OCI-M2 (cell line): ENCODE results near the gene CRLF3.
"Not testable (repeated sequence)": the region's sequence is repeated elsewhere in the genome, so short reads cannot be mapped to it uniquely, and the experiment has no call there.

Experiments
- DNase-seq: peaks from one replicate; lab custom pipeline; 2025; ENCODE audit not compliant: unreplicated experiment; lab: John Stamatoyannopoulos, UW

The CRLF3 gene

GRCh38 chr17:30814860-30815259, 9.6 kb downstream of the CRLF3 start:
- DNase-seq: not testable (repeated sequence)

GRCh38 chr17:30814236-30814635, 10.3 kb downstream of the CRLF3 start:
- DNase-seq: not testable (repeated sequence)

GRCh38 chr17:30812218-30813177, 12.0 kb downstream of the CRLF3 start:
- no peak for DNase-seq

- DNase-seq: no peak
Observed at GRCh38 chr17:30809867-30810266, 14.6 kb downstream of the CRLF3 start.

DNA sequence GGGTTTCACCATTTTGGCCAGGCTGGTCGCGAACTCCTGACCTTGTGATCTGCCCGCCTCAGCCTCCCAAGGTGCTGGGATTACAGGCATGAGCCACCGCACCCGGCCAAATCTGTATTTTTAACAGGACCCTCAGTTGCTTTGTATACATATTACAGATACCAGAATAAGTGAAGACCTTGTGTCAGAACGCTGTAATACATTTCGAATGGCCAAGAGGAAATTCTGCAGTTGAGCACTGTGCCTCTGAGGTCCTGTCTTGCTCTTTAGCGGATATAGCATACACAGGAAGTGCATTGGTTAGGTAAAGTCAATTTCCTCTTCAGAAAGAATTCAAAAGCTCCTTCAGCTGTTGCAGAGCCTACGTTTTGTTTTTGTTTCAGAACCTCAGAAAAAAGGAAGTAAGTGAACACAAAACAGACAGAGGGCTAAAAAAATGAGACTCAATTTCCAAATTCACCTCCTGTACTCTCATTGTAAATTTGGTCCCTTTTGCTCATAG, 15.7 kb downstream of the CRLF3 start:
- DNase-seq: no peak

DNA sequence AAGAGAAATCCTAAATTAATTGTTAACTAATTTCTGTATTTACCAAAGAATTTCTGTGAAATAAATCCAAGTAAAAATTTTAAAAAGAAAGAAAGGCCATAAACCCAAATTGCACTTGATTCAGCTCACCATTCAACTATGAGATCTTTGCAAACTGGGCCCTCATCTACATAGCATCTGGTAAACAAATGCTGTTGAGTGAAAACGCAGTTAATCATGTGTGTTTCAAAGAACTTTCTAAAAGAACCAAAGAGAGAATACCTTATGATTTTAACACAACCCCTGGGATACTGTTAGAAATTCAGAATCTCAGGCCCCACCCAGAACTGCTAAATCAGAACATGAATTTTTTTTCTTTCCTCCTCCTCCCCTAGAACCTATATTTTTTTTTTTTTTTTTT, 16.6 kb downstream of the CRLF3 start:
- DNase-seq: no peak

DNA sequence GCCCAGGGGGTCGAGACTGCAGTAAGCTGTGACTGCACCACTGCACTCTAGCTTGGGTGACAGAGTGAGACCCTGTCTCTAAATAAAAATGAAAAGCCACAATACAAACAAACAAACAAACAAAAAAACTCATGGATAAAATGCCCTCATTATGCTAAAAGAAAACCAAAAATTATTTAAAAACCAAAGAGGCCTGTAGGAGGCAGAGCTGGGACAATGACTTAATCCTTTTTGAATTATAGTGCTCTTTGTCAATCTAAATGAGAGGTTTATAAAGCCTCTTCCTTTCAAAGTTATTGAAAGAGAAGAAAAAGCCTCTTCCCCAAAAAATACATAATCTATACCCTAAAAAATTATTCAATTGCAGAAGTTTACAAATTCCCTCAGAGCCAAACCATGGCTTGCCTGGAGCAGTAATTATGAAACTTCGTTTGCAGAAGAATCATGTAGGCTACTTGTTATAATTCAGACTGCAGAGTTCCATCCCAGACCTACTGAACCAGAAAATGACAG, 18.5 kb downstream of the CRLF3 start:
- DNase-seq: no peak

DNA sequence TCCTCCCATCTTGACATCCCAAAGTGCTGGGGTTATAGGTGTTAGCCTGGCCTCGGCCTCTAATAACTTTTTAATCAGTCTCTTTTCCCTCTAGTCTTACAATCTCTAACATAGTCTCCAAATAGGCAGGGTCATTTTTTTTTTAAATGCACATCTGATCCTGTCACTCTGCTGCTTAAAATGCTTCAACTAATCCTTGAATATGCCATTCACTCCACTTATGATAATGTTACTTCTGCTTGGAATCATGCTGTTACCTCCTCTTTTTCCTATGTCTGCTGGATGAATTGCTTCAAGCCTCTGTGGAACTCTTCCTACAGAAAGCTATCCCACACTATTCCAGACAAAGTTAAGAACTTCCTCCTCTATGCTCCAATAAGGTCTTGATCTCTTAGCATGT, 22.8 kb downstream of the CRLF3 start:
- DNase-seq: no peak

DNA sequence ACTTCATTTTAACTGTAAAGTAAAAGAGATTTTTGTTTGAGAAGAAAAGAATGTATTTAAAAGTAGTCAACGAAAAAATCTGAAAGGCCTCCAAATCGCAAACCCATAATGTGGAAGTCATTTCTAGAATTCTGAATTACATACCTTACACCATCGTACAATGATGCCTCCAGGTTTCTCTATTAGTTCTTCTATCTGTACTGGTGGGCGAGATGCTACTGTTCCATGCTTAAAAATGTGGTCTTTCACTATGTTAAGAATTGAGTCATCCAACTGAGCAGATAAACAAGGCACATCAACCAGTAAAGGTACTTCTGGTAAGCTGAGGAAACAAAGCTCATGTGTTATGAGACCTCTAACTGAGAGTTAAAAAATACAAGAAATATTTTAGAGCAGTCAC, 28.5 kb downstream of the CRLF3 start:
- DNase-seq: no peak

DNA sequence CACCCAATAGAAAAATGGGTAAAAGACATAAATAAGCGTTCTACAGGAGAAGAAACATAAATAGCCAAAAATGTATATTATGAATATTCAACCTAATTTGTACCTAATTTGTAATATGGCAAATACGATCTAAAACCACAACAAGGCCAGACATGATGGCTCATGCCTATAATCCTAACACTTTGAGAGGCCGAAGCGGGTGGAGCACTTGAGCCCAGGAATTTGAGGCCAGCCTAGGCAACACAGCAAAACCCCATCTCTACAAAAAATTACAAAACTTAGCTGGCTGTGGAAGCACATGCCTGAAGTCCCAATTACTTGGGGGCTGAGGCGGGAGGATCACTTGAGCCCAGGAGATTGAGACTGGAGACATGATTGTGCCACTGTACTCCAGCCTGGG, 30.1 kb downstream of the CRLF3 start:
- no peak for DNase-seq

- DNase-seq: no peak
Observed at GRCh38 chr17:30793282-30793977, 31.1 kb downstream of the CRLF3 start.

DNA sequence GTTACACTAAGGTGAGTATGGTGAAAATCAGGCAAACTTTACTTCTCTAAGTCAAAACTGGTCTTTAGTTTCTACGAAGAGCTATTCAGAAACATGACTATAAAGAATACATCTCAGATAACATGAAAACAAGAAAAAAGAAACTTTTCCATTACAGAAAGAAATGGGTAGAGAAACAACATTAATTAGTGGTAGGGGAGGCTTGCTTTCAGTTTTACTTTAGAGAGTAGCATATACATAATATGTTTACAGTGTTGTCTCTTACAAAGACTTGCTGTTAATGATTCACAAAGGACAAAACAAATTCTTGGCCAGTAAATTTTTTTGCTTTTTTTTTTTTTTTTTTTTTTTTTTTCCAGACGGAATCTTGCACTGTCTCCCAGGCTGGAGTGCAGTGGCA, 34.2 kb downstream of the CRLF3 start:
- no peak for DNase-seq

DNA sequence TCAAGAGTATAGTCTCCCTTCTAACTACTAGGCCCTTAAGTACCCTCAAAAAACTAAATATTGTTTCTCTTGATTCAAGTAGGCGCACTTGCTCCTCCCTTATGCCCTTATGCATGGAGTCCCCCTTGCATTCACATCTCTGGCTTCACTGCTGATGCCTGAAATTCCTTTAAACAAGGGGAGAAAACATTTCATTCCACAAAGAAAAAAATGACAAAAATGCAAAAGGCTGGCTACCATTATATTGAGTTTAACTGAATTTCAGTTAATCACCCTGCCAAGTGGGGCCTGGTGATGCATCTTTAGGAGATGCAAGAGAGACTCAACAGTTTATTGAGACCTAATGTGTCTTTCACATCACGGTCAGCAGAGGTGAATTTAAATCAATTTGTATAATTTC, 35.6 kb downstream of the CRLF3 start:
- no peak for DNase-seq

GRCh38 chr17:30782206-30782605, 42.3 kb downstream of the CRLF3 start:
- no peak for DNase-seq

DNA sequence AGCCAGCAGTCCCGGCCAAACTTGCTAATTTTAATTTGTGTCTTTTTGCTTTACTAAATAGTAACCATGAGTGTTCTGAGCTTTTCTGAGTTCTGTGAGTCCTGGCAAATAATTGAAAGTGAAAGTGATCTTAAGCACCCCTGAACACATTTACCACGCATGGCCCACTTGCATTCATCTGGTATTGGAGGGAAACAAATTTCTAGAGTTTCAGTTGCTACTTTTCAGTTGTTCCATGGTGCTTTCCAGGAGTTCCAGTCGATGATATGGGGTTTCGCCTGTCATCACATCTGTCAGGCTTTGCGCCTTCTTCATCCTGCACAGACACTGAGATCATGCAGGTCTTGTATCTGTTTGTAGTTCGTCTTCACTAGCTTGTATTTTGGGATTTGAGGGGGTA, 44.1 kb downstream of the CRLF3 start:
- no peak for DNase-seq

DNA sequence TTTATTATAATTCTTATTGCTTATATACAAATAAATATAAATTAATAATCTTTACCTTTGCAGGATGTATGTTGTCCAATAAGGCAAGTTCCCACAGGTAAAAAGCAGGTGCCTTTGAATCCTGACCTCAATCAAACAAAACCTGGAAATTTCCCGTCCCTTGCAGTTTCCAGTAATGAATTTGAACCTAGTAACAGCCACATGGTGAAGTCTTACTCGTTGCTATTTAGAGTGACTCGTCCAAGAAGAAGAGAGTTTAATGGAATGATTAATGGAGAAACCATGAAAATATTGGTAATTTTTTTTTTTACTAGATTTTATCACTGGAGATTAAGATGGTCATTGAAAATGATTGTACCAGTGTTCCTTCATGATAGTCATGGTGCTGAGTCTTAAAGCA, 55.7 kb downstream of the CRLF3 start:
- not testable (repeated sequence) for DNase-seq

DNA sequence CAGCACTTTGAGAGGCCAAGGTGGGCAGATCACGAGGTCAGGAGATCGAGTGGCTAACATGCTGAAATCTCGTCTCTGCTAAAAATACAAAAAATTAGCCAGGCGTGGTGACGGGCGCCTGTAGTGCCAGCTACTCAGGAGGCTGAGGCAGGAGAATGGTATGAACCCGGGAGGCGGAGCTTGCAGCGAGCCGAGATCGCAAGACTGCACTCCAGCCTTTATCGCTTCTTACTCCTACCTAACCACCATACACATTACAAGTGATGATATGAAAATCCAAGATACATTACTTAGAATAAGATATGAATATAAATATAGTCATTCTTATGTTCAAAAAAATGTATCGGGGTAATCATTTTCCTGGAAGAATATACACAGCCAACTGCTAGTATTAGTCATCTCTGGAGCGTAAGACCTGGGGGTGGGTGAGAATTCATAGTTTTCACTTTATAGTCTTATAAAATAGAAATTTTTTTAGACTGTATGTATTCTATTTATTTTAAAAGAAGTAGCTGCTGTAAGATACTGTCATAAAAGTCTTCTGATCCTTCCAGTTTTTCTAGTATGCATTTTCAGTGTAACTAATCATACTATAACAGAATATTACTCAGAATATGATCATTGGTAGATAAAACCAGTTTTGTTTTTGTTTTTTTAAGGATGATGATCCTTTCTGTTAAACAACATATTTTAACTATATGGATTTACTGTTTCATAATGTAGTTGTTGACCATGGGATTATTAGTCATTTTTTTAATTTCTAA, 56.7 kb downstream of the CRLF3 start:
- DNase-seq: not testable (repeated sequence)

DNA sequence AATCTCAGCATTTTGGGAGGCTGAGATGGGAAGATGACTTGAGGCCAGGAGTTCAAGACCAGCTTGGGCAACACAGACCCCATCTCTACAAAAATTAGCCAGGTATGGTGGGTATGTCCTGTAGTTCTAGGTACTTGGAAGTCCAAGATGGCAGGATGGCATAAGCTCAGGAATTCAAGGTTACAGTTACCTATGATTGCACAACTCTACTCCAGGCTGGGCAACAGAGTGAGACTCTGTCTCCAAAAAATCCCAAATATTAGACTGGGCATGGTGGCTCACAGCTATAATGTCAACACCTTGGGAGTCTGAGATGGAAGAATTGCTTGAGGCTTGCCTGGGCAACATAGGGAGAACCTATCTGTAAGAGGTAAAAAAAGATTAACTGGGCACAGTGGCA, 63.4 kb downstream of the CRLF3 start:
- DNase-seq: no peak

GRCh38 chr17:30753291-30753690, 71.2 kb downstream of the CRLF3 start:
- not testable (repeated sequence) for DNase-seq

DNA sequence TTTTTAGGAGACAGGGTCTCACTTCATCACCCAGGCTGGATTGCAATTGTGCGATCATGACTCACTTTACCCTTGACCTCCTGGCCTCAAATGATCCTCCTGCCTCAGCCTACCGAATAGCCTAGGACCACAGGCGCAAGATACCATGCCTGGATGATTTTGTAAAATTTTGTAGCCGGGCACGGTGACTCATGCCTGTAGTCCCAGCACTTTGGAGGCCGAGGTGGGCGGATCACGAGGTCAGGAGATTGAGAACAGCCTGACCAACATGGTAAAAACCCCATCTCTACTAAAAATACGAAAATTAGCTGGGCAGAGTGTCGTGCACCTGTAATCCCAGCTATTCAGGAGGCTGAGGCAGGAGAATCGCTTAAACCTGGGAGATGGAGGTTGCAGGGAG, 73.5 kb downstream of the CRLF3 start:
- not testable (repeated sequence) for DNase-seq

DNA sequence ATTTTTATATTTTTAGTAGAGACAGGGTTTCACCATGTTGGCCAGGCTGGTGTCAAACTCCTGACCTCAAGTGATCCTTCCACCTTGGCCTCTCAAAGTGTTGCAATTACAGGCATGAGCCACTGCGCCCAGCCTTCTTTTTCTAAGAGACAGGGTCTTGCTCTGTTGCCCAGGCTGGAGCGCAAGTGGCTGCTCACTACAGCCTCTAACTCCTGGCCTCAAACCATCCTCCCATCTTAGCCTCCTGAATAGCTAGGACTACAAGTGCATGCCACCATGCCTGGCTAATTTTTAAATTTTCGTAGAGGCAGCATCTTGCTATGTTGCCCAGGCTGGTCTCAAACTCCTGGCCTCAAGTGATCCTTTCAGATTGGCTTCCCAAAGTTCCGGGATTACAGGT, 76.9 kb downstream of the CRLF3 start:
- not testable (repeated sequence) for DNase-seq
